HG03342 (cell line): ENCODE results near the gene LBHD1.
"Not testable (repeated sequence)": the region's sequence is repeated elsewhere in the genome, so short reads cannot be mapped to it uniquely, and the experiment has no call there.

Experiments
- ATAC-seq: cut with Tn5 transposase; IDR thresholded peaks from one replicate; pipeline ENCODE4 v1.9.1; 2021; ENCODE audit warnings: mild to moderate bottlenecking, moderate library complexity; ENCODE audit not compliant: unreplicated experiment

LBHD1 gene

DNA sequence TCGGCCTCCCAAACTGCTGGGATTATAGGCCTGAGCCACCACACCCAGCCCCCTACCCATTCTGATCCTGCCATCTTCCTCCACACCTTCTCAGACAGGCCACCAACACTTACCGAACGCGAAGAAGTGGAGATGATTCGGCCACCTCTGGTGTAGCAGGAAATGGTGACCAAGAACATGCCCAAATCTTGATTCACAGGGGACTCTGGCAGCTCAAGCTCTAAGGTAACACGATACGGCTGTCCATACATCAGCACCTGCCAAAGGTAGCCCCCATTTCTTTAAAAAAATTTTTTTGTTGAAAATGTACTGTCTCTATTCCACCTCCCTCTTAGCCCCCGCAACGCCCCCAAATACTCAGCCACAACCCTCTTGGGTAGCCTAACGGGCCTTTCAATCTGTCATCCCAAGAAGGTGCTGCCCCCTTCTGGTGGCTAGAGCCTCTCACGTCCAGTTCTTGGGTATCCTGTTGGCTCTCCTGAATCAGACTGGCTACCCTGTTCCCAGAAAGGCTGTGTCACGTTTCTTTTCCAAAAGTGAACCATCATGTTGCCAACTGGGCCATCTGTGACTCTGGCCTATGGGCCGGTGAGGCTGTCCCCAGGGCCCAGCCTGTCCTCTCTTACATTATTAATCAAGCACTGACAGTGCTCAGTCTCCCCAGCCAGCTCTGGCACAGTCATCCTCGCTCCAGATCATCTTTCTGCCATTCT lies 22.5 kb upstream of the LBHD1 start:
- no peak for ATAC-seq

GRCh38 chr11:62693624-62694023 lies 21.6 kb upstream of the LBHD1 start:
- not testable (repeated sequence) for ATAC-seq

DNA sequence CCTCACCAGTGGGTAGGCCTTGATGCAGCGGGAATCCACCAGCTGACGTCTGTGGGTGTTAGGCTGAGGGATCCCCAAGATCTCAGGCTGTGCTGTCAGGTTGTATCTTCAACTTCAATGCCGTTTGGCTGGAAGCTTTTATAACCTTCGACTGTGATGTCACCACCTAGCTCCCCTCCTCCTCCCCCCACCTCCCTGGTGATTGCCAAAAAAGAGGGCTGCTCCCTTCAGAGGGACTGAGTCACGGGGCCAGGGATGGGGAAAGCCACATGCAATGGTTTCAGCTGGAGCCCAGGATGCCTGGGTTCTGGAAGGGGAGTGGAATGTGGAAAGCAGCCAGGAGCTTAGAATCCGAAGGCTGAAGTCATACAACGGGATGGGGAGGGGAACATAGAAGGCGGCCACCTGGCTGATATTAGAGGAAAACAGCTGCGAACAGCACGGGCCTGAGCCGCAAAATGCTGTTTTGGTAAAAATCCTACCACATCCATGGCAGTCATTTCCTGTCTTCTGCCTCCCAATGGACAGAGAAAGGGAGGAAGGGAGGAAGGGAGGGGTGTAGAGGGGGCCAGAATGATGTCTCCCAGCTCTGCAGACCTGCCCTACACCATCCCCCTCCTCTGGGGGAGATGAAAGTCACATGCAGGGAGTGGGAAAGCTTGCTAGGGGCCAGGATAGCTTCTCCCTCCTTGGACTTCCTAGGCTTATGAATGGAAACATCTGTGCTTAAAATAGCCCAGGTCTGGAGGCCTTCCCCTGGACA lies 17.5 kb upstream of the LBHD1 start, which contains the start of gene LRRN4CL:
Gene LRRN4CL, minus strand, starts transcription at position 110 of the 763 bp plus-strand sequence. CDS start 1,022 bp downstream, outside the sequence.
- no peak for ATAC-seq

GRCh38 chr11:62688491-62688890 lies 16.4 kb upstream of the LBHD1 start:
- no peak for ATAC-seq

DNA sequence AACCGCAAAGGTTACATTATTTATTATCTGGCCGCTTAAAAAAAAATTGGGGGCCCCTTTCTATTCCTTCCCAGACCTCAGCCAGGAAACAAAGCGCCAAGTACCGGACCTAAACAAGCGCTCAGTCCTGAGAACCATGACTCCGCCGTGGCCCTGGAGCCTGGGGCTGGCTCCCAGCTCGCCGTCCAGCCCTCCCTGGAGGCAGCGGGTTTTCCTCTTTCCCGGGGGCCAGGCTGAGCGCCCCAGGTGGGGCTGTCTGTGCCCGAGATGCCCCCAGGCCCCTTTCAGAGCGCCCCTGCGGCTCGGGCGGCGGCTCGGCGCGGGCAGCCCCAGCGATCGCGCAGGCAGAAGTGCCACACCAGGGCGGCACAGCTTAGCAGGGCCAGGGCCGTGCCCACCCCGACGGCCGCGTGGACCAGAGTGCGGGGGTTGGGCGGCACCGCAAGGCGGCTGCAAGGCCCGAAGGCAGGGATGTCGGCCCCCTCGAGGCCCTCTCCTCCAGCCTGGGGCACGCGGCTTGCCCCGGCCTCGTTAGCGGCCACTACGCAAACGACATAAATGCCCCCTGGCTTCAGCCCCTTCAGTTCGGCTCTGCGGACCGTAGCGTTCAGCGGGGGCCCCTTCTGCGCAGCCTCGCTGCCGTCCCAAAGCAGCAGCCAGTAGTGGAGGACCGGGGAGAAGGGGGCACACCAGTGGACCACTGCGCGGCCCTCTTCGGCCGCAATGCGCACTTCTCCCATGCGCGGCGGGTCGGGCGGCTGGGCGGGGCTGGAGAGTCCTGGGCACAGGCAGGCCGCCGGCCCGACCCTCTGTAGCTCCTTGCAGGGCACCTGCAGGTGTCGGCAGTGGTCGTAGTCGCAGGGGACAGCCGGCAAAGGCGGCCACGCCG lies 15.7 kb upstream of the LBHD1 start:
- no peak for ATAC-seq

GRCh38 chr11:62682518-62682917 lies 10.5 kb upstream of the LBHD1 start:
- no peak for ATAC-seq

DNA sequence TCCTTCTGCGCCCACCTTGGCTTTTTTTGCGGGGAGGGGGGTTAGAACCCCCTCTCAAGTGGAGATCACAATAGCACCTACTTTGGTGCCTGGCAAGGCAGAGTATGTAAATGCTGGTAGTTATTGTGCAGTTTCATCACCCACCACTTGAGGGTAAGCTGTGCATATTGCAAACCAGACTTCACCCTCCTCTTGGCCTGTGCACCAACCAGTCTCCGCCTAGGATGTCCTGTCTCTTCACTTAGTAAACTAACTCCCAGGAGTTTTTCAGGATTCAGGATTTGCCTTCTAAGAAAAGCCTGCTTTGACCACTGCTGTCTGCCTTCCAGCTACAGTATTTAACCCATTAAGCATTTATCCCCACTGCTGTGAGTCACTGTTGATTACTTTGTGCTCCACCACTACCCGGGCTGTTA lies 8.8 kb upstream of the LBHD1 start:
- no peak for ATAC-seq

- peak; percentile 75 for ATAC-seq
Measured at GRCh38 chr11:62678770-62679696, 7.0 kb upstream of the LBHD1 start, which contains the start of gene UBXN1. Gene UBXN1, minus strand, starts transcription at chr11:62679073. Its CDS starts 150 bp downstream, at chr11:62678923.

DNA sequence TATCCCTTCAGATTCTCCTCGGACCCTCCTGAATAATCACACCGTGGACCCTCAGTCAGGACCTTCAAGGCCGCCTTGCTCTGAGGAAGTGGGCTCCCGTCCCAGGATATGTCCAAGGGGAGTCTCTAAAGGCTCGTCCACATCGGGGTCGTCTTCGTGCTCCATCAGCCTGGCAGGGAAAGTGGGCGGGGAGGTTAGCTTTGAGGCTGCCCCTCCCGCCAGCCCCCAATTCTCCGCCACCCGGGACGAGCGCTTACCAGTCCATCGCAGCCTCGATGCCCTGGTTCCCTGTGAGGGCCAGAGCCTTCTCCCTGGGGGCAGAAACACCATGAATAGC lies 6.3 kb upstream of the LBHD1 start:
- ATAC-seq = peak; percentile 17

DNA sequence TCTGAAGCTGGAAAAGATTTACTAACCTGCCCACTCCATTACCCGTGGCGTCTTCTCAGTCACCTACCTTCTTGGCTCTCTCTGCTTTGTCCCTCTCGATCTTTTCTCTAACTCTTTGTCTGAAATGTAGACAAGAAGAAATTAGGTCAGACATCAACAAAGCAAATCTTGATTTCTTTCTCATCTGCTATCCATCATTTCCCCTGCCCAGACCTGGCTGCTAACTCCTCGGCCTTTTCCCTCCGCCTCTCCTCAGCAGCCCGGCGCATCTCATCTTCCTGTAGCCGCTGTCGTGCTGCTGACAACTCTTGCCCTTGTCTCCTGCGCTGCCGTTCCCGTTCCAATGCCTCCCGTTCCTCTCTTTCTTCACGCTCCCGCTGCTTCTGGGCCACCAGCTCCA lies 5.6 kb upstream of the LBHD1 start:
- no peak for ATAC-seq

DNA sequence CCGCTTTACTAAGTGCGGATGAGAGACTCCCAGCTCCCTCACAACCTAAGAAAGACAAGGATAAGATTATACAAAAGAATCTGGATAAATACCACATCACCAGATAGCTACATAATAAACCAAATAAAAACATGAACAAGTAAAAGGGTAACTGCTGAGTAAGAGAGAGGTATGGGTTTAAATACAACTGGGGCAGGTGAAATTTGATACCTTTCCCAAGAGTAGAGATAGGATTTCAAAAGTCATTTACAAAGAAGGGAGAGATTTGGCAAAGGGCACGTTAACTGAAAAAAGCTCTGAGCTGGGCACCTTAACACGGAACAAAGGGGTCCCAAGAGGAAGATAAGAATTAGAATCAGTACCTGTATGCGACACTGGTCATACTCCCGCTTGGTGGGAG lies 5.1 kb upstream of the LBHD1 start:
- no peak for ATAC-seq

- ATAC-seq = no peak
Measured at GRCh38 chr11:62676698-62677097, 4.6 kb upstream of the LBHD1 start.

DNA sequence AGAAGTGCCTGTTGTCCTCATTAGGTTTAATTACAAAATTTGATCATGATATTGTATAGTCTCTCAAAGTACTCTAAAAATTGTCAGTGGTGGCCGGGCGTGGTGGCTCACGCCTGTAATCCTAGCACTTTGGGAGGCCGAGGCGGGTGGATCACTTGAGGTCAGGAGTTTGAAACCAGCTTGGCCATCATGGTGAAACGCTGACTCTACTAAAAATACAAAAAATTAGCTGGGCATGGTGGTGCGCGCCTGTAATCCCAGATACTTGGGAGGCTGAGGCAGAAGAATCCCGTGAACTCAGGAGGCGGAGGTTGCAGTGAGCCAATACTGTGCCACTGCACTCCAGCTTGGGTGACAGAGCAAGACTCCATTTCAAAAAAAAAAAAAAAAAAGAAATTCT lies 3.3 kb upstream of the LBHD1 start:
- ATAC-seq = not testable (repeated sequence)

DNA sequence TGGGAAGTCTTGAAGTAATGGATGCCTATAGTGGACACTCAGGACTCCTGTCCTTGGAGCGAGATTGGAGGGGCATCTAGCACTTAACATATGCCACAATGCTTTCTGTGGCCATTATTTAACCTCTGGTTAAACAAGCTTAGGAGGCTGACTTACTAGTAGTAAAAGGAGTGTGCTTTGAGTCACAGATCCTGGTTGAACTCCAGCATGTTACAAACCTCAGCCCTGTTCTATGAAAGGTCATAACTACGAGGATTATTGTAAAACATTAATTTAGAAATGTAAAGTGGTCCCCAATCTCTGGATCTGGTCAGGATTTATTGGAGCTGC lies 1.1 kb upstream of the LBHD1 start:
- ATAC-seq = no peak

- ATAC-seq = no peak
Measured at GRCh38 chr11:62671236-62671607, 845 bp downstream of the LBHD1 start.

DNA sequence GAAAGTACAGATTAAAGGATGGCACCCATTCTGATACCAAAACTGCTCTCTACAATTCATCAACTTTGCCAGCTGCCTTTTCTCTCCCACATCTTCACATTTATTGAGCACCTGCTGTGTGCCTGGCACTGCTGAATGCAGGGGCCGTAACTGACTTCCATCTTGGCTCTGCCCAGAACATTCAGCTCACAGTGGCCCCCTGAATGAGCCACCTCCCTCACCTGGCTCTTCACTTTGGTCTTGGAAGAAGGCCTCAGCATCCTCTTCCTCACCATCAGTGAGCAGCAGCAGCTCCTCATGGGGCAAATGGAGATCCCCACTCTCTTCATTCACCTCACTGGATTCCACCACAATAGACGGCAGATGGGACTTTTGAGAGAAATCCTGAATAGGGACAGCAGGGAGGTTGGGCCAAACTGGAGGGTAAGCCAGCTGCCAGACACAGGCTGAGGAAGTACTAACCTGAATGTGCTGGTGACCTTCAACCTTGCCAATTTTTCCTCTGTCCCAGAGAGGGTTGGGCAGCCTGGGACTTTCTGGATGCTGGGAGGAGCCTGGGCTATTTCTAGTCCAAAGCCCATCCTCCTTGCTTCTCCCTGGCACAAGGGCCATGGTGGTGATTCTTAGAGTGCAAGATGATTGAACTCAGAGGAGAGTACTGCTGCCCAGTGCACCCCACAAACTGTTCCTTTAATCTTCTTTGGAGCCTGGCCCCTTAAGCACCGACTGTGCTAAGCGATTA lies 2.5 kb downstream of the LBHD1 start:
- no peak for ATAC-seq

- ATAC-seq = no peak
Measured at GRCh38 chr11:62667460-62667859, 4.6 kb downstream of the LBHD1 start.

DNA sequence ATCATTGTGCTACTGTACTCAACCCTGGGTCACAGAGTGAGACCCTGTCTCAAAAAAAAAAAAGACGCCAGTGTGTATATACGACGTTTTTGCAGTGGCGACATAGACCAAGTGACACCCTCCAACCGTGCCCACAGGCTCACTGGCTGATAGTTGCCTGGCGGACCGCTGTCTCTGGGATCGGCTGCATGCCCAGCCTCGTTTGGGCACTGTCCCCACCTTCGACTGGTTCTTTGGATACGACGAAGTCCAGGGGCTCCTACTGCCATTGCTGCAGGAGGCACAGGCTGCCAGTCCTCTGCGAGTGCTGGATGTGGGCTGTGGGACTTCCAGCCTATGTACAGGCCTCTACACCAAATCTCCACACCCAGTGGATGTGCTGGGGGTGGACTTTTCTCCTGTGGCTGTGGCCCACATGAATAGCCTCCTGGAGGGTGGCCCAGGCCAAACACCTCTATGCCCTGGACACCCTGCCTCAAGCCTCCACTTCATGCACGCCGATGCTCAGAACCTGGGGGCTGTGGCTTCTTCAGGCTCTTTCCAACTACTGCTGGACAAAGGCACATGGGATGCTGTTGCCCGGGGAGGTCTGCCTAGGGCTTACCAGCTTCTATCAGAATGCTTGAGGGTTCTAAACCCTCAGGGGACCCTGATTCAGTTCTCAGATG lies 5.7 kb downstream of the LBHD1 start:
- ATAC-seq = no peak

- peak; percentile 13 for ATAC-seq
Measured at GRCh38 chr11:62665599-62666258, 6.3 kb downstream of the LBHD1 start.
